ENCODE data around the gene PRKAR2B. TPM values are rescaled to one million over a fixed set of nuclear protein-coding genes. Genes with fewer than 3 reads are reported as not detected.

PRKAR2B gene
- total RNA-seq, 1 donor from 2014 or later = 21.8 TPM

DNA sequence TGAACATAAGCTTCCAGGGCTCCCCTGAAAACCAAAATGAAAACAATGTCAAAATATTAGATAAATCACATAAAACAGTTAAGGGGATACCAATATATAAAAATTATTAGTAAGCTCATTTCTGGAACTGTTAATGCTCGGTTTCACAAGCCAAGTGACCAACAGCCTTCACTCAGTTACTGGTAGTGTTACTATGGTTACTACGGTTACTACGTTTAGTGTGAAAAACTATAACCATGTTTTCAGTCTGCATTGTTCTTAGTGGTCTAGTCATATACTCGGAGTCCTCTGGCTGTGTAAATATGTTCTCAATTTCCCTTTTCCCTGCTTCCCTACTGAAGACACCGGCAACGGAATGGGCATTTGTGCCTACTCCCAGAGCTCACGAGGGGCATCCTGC lies 159.1 kb downstream of the PRKAR2B start:
- Histone ChIP-seq H3K9me3 (replicated peaks) (no peaks in the 10 kb centered on the region), H3K4me3 (no peak overlapping the region), H3K27me3 (ENCODE audit: low read depth) (no peaks in the 10 kb centered on the region), H3K36me3 (peaks cover 85% of the 10 kb centered on the region), H3K27ac (replicated peaks) (peak overlapping the region; percentile 67), H3K4me1 (peaks cover 42% of the 10 kb centered on the region)
- TF ChIP-seq CTCF (IDR thresholded peaks at IDR 0.05; ENCODE audit: borderline replicate concordance) = no peak
- intact Hi-C loops (cut with micrococcal nuclease) = loop anchor here (10.0 kb wide), 2 partner anchors 81 to 261 kb away; no protein-coding TSS in a partner anchor
- DNase-seq = no peak

DNA sequence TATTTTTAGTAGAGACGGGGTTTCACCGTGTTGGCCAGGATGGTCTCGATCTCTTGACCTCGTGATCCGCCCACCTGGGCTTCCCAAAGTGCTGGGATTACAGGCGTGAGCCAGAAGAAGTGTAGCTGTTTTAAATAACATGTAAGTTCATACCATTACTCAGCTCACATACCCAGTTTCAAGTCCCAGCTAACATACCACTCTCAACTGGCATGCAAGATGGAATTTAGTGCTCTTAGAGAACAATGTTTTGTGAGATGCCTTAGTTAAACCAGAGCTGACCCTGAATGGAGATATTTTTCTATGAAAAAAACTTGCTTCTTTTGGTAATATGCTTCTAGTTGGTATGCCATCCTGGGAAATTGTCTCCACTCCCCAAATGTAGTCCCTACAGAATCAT lies 161.6 kb downstream of the PRKAR2B start:
- no peak overlapping the region for H3K4me3 ChIP-seq
- H3K4me1 ChIP-seq = peaks cover 55% of the 10 kb centered on the region
- TF ChIP-seq CTCF (IDR thresholded peaks at IDR 0.05; ENCODE audit: borderline replicate concordance) = no peak
- H3K27ac ChIP-seq (replicated peaks) = peak overlapping the region; percentile 87
- no peak for DNase-seq
- intact Hi-C loops (cut with micrococcal nuclease) = loop anchor here (10.0 kb wide), 2 partner anchors 79 to 259 kb away; no protein-coding TSS in a partner anchor
- H3K9me3 ChIP-seq (replicated peaks) = no peaks in the 10 kb centered on the region
- H3K36me3 ChIP-seq = peaks cover 75% of the 10 kb centered on the region
- H3K27me3 ChIP-seq (ENCODE audit: low read depth) = no peaks in the 10 kb centered on the region

DNA sequence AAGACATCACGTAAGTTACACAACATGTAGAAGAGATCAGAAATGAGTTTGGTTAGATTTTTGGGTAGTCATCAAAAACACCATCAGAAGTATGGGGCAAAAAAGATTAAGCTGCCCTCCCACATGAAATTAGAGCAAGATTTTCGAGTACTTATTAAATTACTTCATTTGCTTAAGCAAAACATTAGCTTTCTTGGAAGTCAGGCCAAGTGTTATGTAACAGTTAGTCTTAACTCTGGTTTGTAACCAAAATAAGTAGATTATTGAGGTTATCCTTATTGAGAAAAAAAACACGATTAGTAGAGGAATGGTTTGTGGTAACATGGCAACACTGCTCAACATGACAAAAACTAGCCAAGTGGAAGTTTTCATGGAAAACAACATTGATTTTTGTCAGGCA lies 162.2 kb downstream of the PRKAR2B start:
- no peak for DNase-seq
- intact Hi-C loops (cut with micrococcal nuclease) = loop anchor here (10.0 kb wide), 2 partner anchors 78 to 258 kb away; no protein-coding TSS in a partner anchor
- peak overlapping the region; percentile 87 for H3K27ac ChIP-seq (replicated peaks)
- no peak for TF ChIP-seq CTCF (IDR thresholded peaks at IDR 0.05; ENCODE audit: borderline replicate concordance)
- H3K36me3 ChIP-seq = peaks cover 69% of the 10 kb centered on the region
- peaks cover 51% of the 10 kb centered on the region for H3K4me1 ChIP-seq
- H3K9me3 ChIP-seq (replicated peaks) = no peaks in the 10 kb centered on the region
- H3K4me3 ChIP-seq = no peak overlapping the region
- no peaks in the 10 kb centered on the region for H3K27me3 ChIP-seq (ENCODE audit: low read depth)

GRCh38 chr7:107207459-107207858 lies 163.0 kb downstream of the PRKAR2B start:
- TF ChIP-seq CTCF (IDR thresholded peaks at IDR 0.05; ENCODE audit: borderline replicate concordance) = no peak
- intact Hi-C loops (cut with micrococcal nuclease) = loop anchor here (10.0 kb wide), 2 partner anchors 77 to 257 kb away; no protein-coding TSS in a partner anchor
- H3K4me3 ChIP-seq = no peak overlapping the region
- peaks cover 61% of the 10 kb centered on the region for H3K36me3 ChIP-seq
- no peaks in the 10 kb centered on the region for H3K9me3 ChIP-seq (replicated peaks)
- DNase-seq = no peak
- no peaks in the 10 kb centered on the region for H3K27me3 ChIP-seq (ENCODE audit: low read depth)
- peak overlapping the region; percentile 87 for H3K27ac ChIP-seq (replicated peaks)
- peaks cover 45% of the 10 kb centered on the region for H3K4me1 ChIP-seq

- no peaks in the 10 kb centered on the region for H3K27me3 ChIP-seq (ENCODE audit: low read depth)
Measured at GRCh38 chr7:107208024-107208521, 163.6 kb downstream of the PRKAR2B start.

More at GRCh38 chr7:107208024-107208521, 163.6 kb downstream of the PRKAR2B start:
- intact Hi-C loops (cut with micrococcal nuclease) = loop anchor here (10.0 kb wide), 2 partner anchors 77 to 257 kb away; no protein-coding TSS in a partner anchor
- peaks cover 41% of the 10 kb centered on the region for H3K4me1 ChIP-seq
- H3K27ac ChIP-seq (replicated peaks) = peak overlapping the region; percentile 87
- no peak for TF ChIP-seq CTCF (IDR thresholded peaks at IDR 0.05; ENCODE audit: borderline replicate concordance)
- H3K4me3 ChIP-seq = no peak overlapping the region
- peaks cover 55% of the 10 kb centered on the region for H3K36me3 ChIP-seq
- DNase-seq = no peak
- H3K9me3 ChIP-seq (replicated peaks) = no peaks in the 10 kb centered on the region

Measured in left ventricle myocardium inferior (tissue), 1 donor.